ENCODE measurements around the gene ZNF135.

GRCh38 chr19:58044886-58045285 is 14.2 kb upstream of the ZNF135 start:
- TF ChIP-seq REST (IDR thresholded peaks at IDR 0.05; ENCODE audit: unreplicated experiment) (no peak), CTCF (conservative IDR thresholded peaks at IDR 0.05; ENCODE audit: low read depth in 2 of 2) (no peak), POLR2AphosphoS5 (IDR thresholded peaks at IDR 0.05; ENCODE audit: low read depth) (no peak), EZH2 (IDR thresholded peaks at IDR 0.05; ENCODE audit: low read depth, unreplicated experiment) (no peak), ETS1 (IDR thresholded peaks at IDR 0.05) (no peak), EZH2phosphoT487 (IDR thresholded peaks at IDR 0.05; ENCODE audit: unreplicated experiment) (no peak), CREB1 (CRISPR knock-in tag; IDR thresholded peaks at IDR 0.05; ENCODE audit: low read depth) (no peak)
